ENCODE results near the gene NEMP2. TPM values are rescaled to one million over a fixed set of nuclear protein-coding genes. Genes with fewer than 3 reads are reported as not detected.

The NEMP2 gene
- total and polyA plus RNA-seq, 2 of the 8 experiments (the other 6 are each of a cell fraction or from before 2014, with no cell fraction given) = 3.1 to 5.3 TPM

GRCh38 chr2:190468814-190469569, 65.5 kb downstream of the NEMP2 start:
- no peak overlapping the region for H3K4ac ChIP-seq (replicated peaks; ENCODE audit: insufficient read length, low read depth, low read length)
- no peak overlapping the region for H4K5ac ChIP-seq (ENCODE audit: insufficient read length, low read depth, low read length)
- DNase-seq (ENCODE audit: low read depth in 1 of 2, low spot score in 2 of 2) (no peak), FAIRE-seq (no peak)
- no peak overlapping the region for H2BK5ac ChIP-seq (ENCODE audit: low read depth, low read length)
- H3K27me3 ChIP-seq (replicated peaks in 1 of 4; ENCODE audit: control insufficient read depth in 3 of 4, extremely low read depth in 1 of 4, insufficient read depth in 3 of 4, low read length in 3 of 4) = no peaks in the 10 kb centered on the region
- no peaks in the 10 kb centered on the region for H4K20me1 ChIP-seq (replicated peaks in 1 of 2; ENCODE audit: control insufficient read depth in 1 of 2, insufficient read depth in 2 of 2, low read length in 2 of 2)
- no peak overlapping the region for H3K9ac ChIP-seq (replicated peaks in 1 of 4; ENCODE audit: extremely low read depth in 1 of 4, low read depth in 3 of 4, low read length in 3 of 4)
- H3K79me2 ChIP-seq (ENCODE audit: control insufficient read depth in 1 of 2, insufficient read depth in 2 of 2, low read length in 2 of 2) = no peaks in the 10 kb centered on the region
- no peak overlapping the region for H3K4me2 ChIP-seq (ENCODE audit: insufficient read depth in 1 of 2, low read depth in 2 of 2, low read length in 2 of 2)
- H2BK20ac ChIP-seq (ENCODE audit: low read length) = no peak overlapping the region
- H2BK120ac ChIP-seq (replicated peaks; ENCODE audit: low read depth, low read length) = no peak overlapping the region
- no peak overlapping the region for H2BK15ac ChIP-seq (ENCODE audit: low read length)
- H4K8ac ChIP-seq (ENCODE audit: extremely low read depth, insufficient read depth, low read length) = no peak overlapping the region
- ChIA-PET CTCF (ENCODE audit: partially characterized antibody) (no interaction called here), POLR2A (ENCODE audit: partially characterized antibody) (no interaction called here)
- 0 out of 7 replicates have a peak, but pooled peaks cover 0 to 5% (median 0%) of the 10 kb centered on the region in 4 experiments for H3K4me1 ChIP-seq (replicated peaks in 1 of 4; ENCODE audit: control insufficient read depth in 3 of 4, insufficient read depth in 4 of 4, low read length in 3 of 4)
- H3K9me3 ChIP-seq (ENCODE audit: insufficient read depth in 2 of 2, low read depth in 1 of 2, low read length in 1 of 2) = peaks cover 0 to 5% of the 10 kb centered on the region in 2 experiments; a peak in 3 of 4 replicates
- H3K4me3 ChIP-seq (ENCODE audit: extremely low read depth in 1 of 4, insufficient read depth in 2 of 4, low read depth in 3 of 4, low read length in 4 of 4) = no peak overlapping the region
- no peak overlapping the region for H3K27ac ChIP-seq (ENCODE audit: low read depth, low read length)
- H3K36me3 ChIP-seq (ENCODE audit: control insufficient read depth in 2 of 4, insufficient read depth in 4 of 4, low read length in 3 of 4) = 0 out of 8 replicates have a peak, but pooled peaks cover 0 to 3% (median 0%) of the 10 kb centered on the region in 4 experiments
- H2AFZ ChIP-seq (ENCODE audit: low read length) = no peak overlapping the region
- 78% methylated on average over 4 of the region's 4 CpGs; no CpG with 5 or more reads in 1 of the 2 experiments for WGBS, 2 experiments (ENCODE audit: extremely low coverage in 1 of 2, insufficient coverage in 1 of 2, insufficient read length in 1 of 2, insufficient replicate concordance in 2 of 2, low coverage in 1 of 2, low lambda C conversion rate in 2 of 2, missing lambda C conversion rate in 1 of 2)
- no peak overlapping the region for H2BK12ac ChIP-seq (ENCODE audit: low read depth, low read length)
- no peak overlapping the region for H3K18ac ChIP-seq (ENCODE audit: extremely low read depth, low read length)
- H4K91ac ChIP-seq (replicated peaks; ENCODE audit: insufficient read length, low read length) = no peak overlapping the region
- H3K23me2 ChIP-seq (ENCODE audit: low read depth, low read length) = no peaks in the 10 kb centered on the region
- H3K14ac ChIP-seq (ENCODE audit: insufficient read length) = no peak overlapping the region
- H3K79me1 ChIP-seq (ENCODE audit: low read depth, low read length) = no peaks in the 10 kb centered on the region
- H3K56ac ChIP-seq (replicated peaks; ENCODE audit: insufficient read length, low read depth, low read length) = no peak overlapping the region
- H3K23ac ChIP-seq (ENCODE audit: insufficient read length) = no peak overlapping the region
- no peak overlapping the region for H2AK5ac ChIP-seq (ENCODE audit: low read depth, low read length)
- TF ChIP-seq CEBPB (IDR thresholded peaks at IDR 0.05; ENCODE audit: low read depth, low read length) (no peak), ASH2L (IDR thresholded peaks at IDR 0.05; ENCODE audit: low read length) (no peak), NANOG (IDR thresholded peaks at IDR 0.05; ENCODE audit: insufficient read depth, low read depth, low read length, poor library complexity, severe bottlenecking) (no peak)

Data from H1 (cell line).